Loucy (cell line): ENCODE results near the gene KIF14.

ENCODE experiments used
- EZH2phosphoT487 ChIP-seq: fragments of 200-600 bp; IDR thresholded peaks from 2 replicates; pipeline ENCODE4 v1.6.1; 2018; ENCODE audit warnings: antibody characterized with exemption, mild to moderate bottlenecking, moderate library complexity, borderline replicate concordance
- TF ChIP-seq, protein P1 (sequence below): fragments of 200-600 bp; sonication (generic); conservative IDR thresholded peaks from 2 replicates; pipeline ENCODE4 v1.5.1; 2014; ENCODE audit warnings: mild to moderate bottlenecking, antibody characterized with exemption, low read length

- TF ChIP-seq, protein P1, sequence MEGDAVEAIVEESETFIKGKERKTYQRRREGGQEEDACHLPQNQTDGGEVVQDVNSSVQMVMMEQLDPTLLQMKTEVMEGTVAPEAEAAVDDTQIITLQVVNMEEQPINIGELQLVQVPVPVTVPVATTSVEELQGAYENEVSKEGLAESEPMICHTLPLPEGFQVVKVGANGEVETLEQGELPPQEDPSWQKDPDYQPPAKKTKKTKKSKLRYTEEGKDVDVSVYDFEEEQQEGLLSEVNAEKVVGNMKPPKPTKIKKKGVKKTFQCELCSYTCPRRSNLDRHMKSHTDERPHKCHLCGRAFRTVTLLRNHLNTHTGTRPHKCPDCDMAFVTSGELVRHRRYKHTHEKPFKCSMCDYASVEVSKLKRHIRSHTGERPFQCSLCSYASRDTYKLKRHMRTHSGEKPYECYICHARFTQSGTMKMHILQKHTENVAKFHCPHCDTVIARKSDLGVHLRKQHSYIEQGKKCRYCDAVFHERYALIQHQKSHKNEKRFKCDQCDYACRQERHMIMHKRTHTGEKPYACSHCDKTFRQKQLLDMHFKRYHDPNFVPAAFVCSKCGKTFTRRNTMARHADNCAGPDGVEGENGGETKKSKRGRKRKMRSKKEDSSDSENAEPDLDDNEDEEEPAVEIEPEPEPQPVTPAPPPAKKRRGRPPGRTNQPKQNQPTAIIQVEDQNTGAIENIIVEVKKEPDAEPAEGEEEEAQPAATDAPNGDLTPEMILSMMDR, result no peak
- no peak for TF ChIP-seq EZH2phosphoT487
Observed at GRCh38 chr1:200669314-200670241, 49.0 kb upstream of the KIF14 start, which contains the start of gene DDX59.
